MG63 (cell line): Measurements from ENCODE around the gene PGM2. TPM values are rescaled to one million over a fixed set of nuclear protein-coding genes. Genes with fewer than 3 reads are reported as not detected.

Source experiments
- DNase-seq: peaks from one replicate; pipeline ENCODE4 v3.0.0-alpha.2; 2020
- H3K27me3 ChIP-seq: fragments of 250-450 bp; sonication (Bioruptor Pico); 2 replicates; pipeline ENCODE4 v1.5.1; 2020; ENCODE audit warnings: mild to moderate bottlenecking, moderate library complexity
- H3K36me3 ChIP-seq: fragments of 250-450 bp; sonication (Bioruptor Pico); 2 replicates; pipeline ENCODE4 v1.5.1; 2020; ENCODE audit warnings: mild to moderate bottlenecking, moderate library complexity
- H3K4me3 ChIP-seq: fragments of 250-450 bp; sonication (Bioruptor Pico); 2 replicates; pipeline ENCODE4 v1.5.1; 2020; ENCODE audit warnings: mild to moderate bottlenecking, moderate library complexity
- H3K9me3 ChIP-seq: fragments of 250-450 bp; sonication (Bioruptor Pico); 2 replicates; pipeline ENCODE4 v1.5.1; 2020; ENCODE audit warnings: mild to moderate bottlenecking, moderate library complexity
- total RNA-seq: library from RNA; depleted of rRNA; stranded (reverse); fragments of >200 nt; shearing (Covaris generic); gene quantifications from 2 replicates; pipeline ENCODE4 v1.2.3, GENCODE V29; 2014; ENCODE audit warnings: low replicate concordance

The PGM2 gene
- total RNA-seq, 1 experiment from 2014 or later: 26.8 TPM

GRCh38 chr4:37836274-37836673 lies 9.8 kb downstream of the PGM2 start:
- Histone ChIP-seq H3K36me3 (no peaks in the 10 kb centered on the region; the same call in none of the 2 replicates), H3K4me3 (no peak overlapping the region), H3K9me3 (no peaks in the 10 kb centered on the region), H3K27me3 (no peaks in the 10 kb centered on the region)
- DNase-seq: no peak

- Histone ChIP-seq H3K9me3 (no peaks in the 10 kb centered on the region), H3K36me3 (no peaks in the 10 kb centered on the region; the same call in none of the 2 replicates), H3K4me3 (no peak overlapping the region), H3K27me3 (no peaks in the 10 kb centered on the region)
- DNase-seq: no peak
Measured at GRCh38 chr4:37836838-37837440, 10.5 kb downstream of the PGM2 start.

GRCh38 chr4:37837446-37837845 lies 11.0 kb downstream of the PGM2 start:
- DNase-seq: no peak
- H3K4me3 ChIP-seq: no peak overlapping the region
- H3K36me3 ChIP-seq: no peaks in the 10 kb centered on the region; the same call in none of the 2 replicates

GRCh38 chr4:37839426-37839825 lies 12.9 kb downstream of the PGM2 start:
- H3K36me3 ChIP-seq: no peaks in the 10 kb centered on the region; the same call in none of the 2 replicates
- H3K27me3 ChIP-seq: no peaks in the 10 kb centered on the region
- H3K4me3 ChIP-seq: no peak overlapping the region
- no peaks in the 10 kb centered on the region for H3K9me3 ChIP-seq
- DNase-seq: no peak

More at GRCh38 chr4:37837446-37837845, 11.0 kb downstream of the PGM2 start:
- no peaks in the 10 kb centered on the region for H3K27me3 ChIP-seq
- no peaks in the 10 kb centered on the region for H3K9me3 ChIP-seq

- Histone ChIP-seq H3K27me3 (no peaks in the 10 kb centered on the region), H3K36me3 (peaks cover 10% of the 10 kb centered on the region; the same call in 1 of the 2 replicates), H3K4me3 (no peak overlapping the region), H3K9me3 (no peaks in the 10 kb centered on the region)
- DNase-seq: no peak
Measured at GRCh38 chr4:37844204-37844603, 17.7 kb downstream of the PGM2 start.

- DNase-seq: no peak
- H3K36me3 ChIP-seq: peaks cover 10% of the 10 kb centered on the region; the same call in 1 of the 2 replicates
Measured at GRCh38 chr4:37845201-37845600, 18.7 kb downstream of the PGM2 start.

GRCh38 chr4:37847311-37847884 lies 20.9 kb downstream of the PGM2 start:
- Histone ChIP-seq H3K36me3 (peaks cover 10% of the 10 kb centered on the region; the same call in 1 of the 2 replicates), H3K27me3 (no peaks in the 10 kb centered on the region), H3K4me3 (no peak overlapping the region), H3K9me3 (no peaks in the 10 kb centered on the region)
- DNase-seq: no peak

More at GRCh38 chr4:37845201-37845600, 18.7 kb downstream of the PGM2 start:
- Histone ChIP-seq H3K4me3 (no peak overlapping the region), H3K9me3 (no peaks in the 10 kb centered on the region), H3K27me3 (no peaks in the 10 kb centered on the region)

GRCh38 chr4:37852376-37852775 lies 25.9 kb downstream of the PGM2 start:
- DNase-seq: no peak
- Histone ChIP-seq H3K9me3 (no peaks in the 10 kb centered on the region), H3K27me3 (no peaks in the 10 kb centered on the region), H3K36me3 (peaks cover 10% of the 10 kb centered on the region), H3K4me3 (no peak overlapping the region)

GRCh38 chr4:37858112-37858511 lies 31.6 kb downstream of the PGM2 start:
- no peaks in the 10 kb centered on the region for H3K27me3 ChIP-seq
- peaks cover 5% of the 10 kb centered on the region for H3K36me3 ChIP-seq
- no peaks in the 10 kb centered on the region for H3K9me3 ChIP-seq
- H3K4me3 ChIP-seq: no peak overlapping the region
- no peak for DNase-seq

- Histone ChIP-seq H3K36me3 (peaks cover 5% of the 10 kb centered on the region), H3K4me3 (no peak overlapping the region), H3K27me3 (no peaks in the 10 kb centered on the region), H3K9me3 (no peaks in the 10 kb centered on the region)
- no peak for DNase-seq
Measured at GRCh38 chr4:37858872-37859271, 32.4 kb downstream of the PGM2 start.

- H3K27me3 ChIP-seq: no peaks in the 10 kb centered on the region
- H3K9me3 ChIP-seq: no peaks in the 10 kb centered on the region
- no peak for DNase-seq
- H3K4me3 ChIP-seq: no peak overlapping the region
- peaks cover 5% of the 10 kb centered on the region for H3K36me3 ChIP-seq
Measured at GRCh38 chr4:37860266-37860665, 33.8 kb downstream of the PGM2 start.

GRCh38 chr4:37862961-37863360 lies 36.5 kb downstream of the PGM2 start:
- H3K4me3 ChIP-seq: no peak overlapping the region
- H3K9me3 ChIP-seq: no peaks in the 10 kb centered on the region
- no peak for DNase-seq
- no peaks in the 10 kb centered on the region for H3K27me3 ChIP-seq
- no peaks in the 10 kb centered on the region; the same call in 1 of the 2 replicates for H3K36me3 ChIP-seq

- no peak for DNase-seq
- H3K27me3 ChIP-seq: no peaks in the 10 kb centered on the region
- no peaks in the 10 kb centered on the region for H3K9me3 ChIP-seq
- no peaks in the 10 kb centered on the region; the same call in 1 of the 2 replicates for H3K36me3 ChIP-seq
- no peak overlapping the region for H3K4me3 ChIP-seq
Measured at GRCh38 chr4:37864786-37865185, 38.3 kb downstream of the PGM2 start.

- no peak overlapping the region for H3K4me3 ChIP-seq
- H3K9me3 ChIP-seq: no peaks in the 10 kb centered on the region
- DNase-seq: no peak
- H3K36me3 ChIP-seq: no peaks in the 10 kb centered on the region; the same call in 1 of the 2 replicates
- no peaks in the 10 kb centered on the region for H3K27me3 ChIP-seq
Measured at GRCh38 chr4:37865450-37865849, 39.0 kb downstream of the PGM2 start.

- Histone ChIP-seq H3K9me3 (no peaks in the 10 kb centered on the region), H3K4me3 (no peak overlapping the region), H3K27me3 (no peaks in the 10 kb centered on the region), H3K36me3 (no peaks in the 10 kb centered on the region; the same call in 1 of the 2 replicates)
- no peak for DNase-seq
Measured at GRCh38 chr4:37867102-37867501, 40.6 kb downstream of the PGM2 start.

- no peaks in the 10 kb centered on the region; the same call in 1 of the 2 replicates for H3K36me3 ChIP-seq
- DNase-seq: no peak
- H3K4me3 ChIP-seq: no peak overlapping the region
- no peaks in the 10 kb centered on the region for H3K9me3 ChIP-seq
- H3K27me3 ChIP-seq: no peaks in the 10 kb centered on the region
Measured at GRCh38 chr4:37868238-37868637, 41.8 kb downstream of the PGM2 start.

GRCh38 chr4:37872310-37872988 lies 46.0 kb downstream of the PGM2 start:
- Histone ChIP-seq H3K27me3 (no peaks in the 10 kb centered on the region), H3K9me3 (no peaks in the 10 kb centered on the region), H3K36me3 (no peaks in the 10 kb centered on the region; the same call in 1 of the 2 replicates), H3K4me3 (no peak overlapping the region)
- DNase-seq: no peak
